H1 (cell line): ENCODE results near the gene MAVS. TPM values are rescaled to one million over a fixed set of nuclear protein-coding genes. Genes with fewer than 3 reads are reported as not detected.

ENCODE experiments used
- CTCF ChIA-PET: fragments of 300-600 bp; sonication (Branson Sonifier 250); formaldehyde crosslinking; loops from one replicate; lab custom pipeline; 2021; ENCODE audit not compliant: partially characterized antibody; lab: Charles Lee
- POLR2A ChIA-PET: fragments of 300-600 bp; sonication (Branson Sonifier 250); formaldehyde crosslinking; loops from one replicate; lab custom pipeline; 2021; ENCODE audit warnings: inconsistent platforms; ENCODE audit not compliant: partially characterized antibody; lab: Charles Lee
- DNase-seq, 2 experiments: peaks; one replicate each; pipeline versions ENCODE4 v3.0.0 to v3.0.0-alpha.2; 2010 to 2022; ENCODE audit warnings: low spot score in 2 of 2, low read depth in 1 of 2, mixed read lengths in 1 of 2
- FAIRE-seq: peaks from 2 replicates; lab custom pipeline; 2011; peaks lifted over from hg19 to GRCh38; lab: Jason Lieb, UNC
- H2AFZ ChIP-seq: 2 replicates; pipeline ENCODE4 v1.8.1; 2012; ENCODE audit warnings: low read length, inconsistent platforms
- H2AK5ac ChIP-seq: 2 replicates; pipeline ENCODE4 v1.6.1; 2013; ENCODE audit warnings: low read depth, low read length
- H2BK120ac ChIP-seq: replicated peaks from 2 replicates; pipeline ENCODE3; 2013; ENCODE audit warnings: low read depth, low read length, inconsistent platforms
- H2BK12ac ChIP-seq: 2 replicates; pipeline ENCODE4 v1.6.1; 2013; ENCODE audit warnings: low read depth, low read length
- H2BK15ac ChIP-seq: 2 replicates; pipeline ENCODE4 v1.6.1; 2013; ENCODE audit warnings: low read length
- H2BK20ac ChIP-seq: 2 replicates; pipeline ENCODE4 v1.6.1; 2013; ENCODE audit warnings: low read length
- H2BK5ac ChIP-seq: 2 replicates; pipeline ENCODE4 v1.6.1; 2013; ENCODE audit warnings: low read depth, low read length
- H3K14ac ChIP-seq: 2 replicates; pipeline ENCODE4 v1.6.1; 2013; ENCODE audit warnings: inconsistent platforms; ENCODE audit not compliant: insufficient read length
- H3K18ac ChIP-seq: 2 replicates; pipeline ENCODE4 v1.6.1; 2013; ENCODE audit warnings: low read length; ENCODE audit errors: extremely low read depth
- H3K23ac ChIP-seq: 2 replicates; pipeline ENCODE4 v1.6.1; 2013; ENCODE audit warnings: inconsistent platforms; ENCODE audit not compliant: insufficient read length
- H3K23me2 ChIP-seq: 2 replicates; pipeline ENCODE4 v1.6.1; 2013; ENCODE audit warnings: low read depth, low read length
- H3K27ac ChIP-seq: 2 replicates; pipeline ENCODE4 v1.6.1; 2011; ENCODE audit warnings: low read depth, low read length, inconsistent platforms
- H3K27me3 ChIP-seq, 4 experiments: replicated peaks in 1 of 4; 1 replicate in 1 of 4; 2 replicates in 3 of 4; pipeline versions ENCODE4 v1.6.1 to v1.8.1; 2011 to 2013; ENCODE audit warnings: low read length in 3 of 4, mild to moderate bottlenecking in 3 of 4, inconsistent platforms in 2 of 4, mixed read lengths in 2 of 4, moderate library complexity in 1 of 4; ENCODE audit not compliant: control insufficient read depth in 3 of 4, insufficient read depth in 3 of 4; ENCODE audit errors: extremely low read depth in 1 of 4
- H3K36me3 ChIP-seq, 4 experiments: 2 replicates each; pipeline versions ENCODE4 v1.6.1 to v1.8.1; 2011 to 2013; ENCODE audit warnings: mild to moderate bottlenecking in 4 of 4, low read length in 3 of 4, moderate library complexity in 2 of 4, control low read depth in 1 of 4, inconsistent platforms in 1 of 4; ENCODE audit not compliant: insufficient read depth in 4 of 4, control insufficient read depth in 2 of 4
- H3K4ac ChIP-seq: replicated peaks from 2 replicates; pipeline ENCODE3; 2013; ENCODE audit warnings: low read length, low read depth, mixed read lengths, inconsistent platforms; ENCODE audit not compliant: insufficient read length
- H3K4me1 ChIP-seq, 4 experiments: replicated peaks in 1 of 4; 1 replicate in 1 of 4; 2 replicates in 3 of 4; pipeline versions ENCODE4 v1.6.1 to v1.8.1; 2011 to 2013; ENCODE audit warnings: low read length in 3 of 4, inconsistent platforms in 2 of 4, mixed read lengths in 1 of 4; ENCODE audit not compliant: insufficient read depth in 4 of 4, control insufficient read depth in 3 of 4
- H3K4me2 ChIP-seq, 2 experiments: 2 replicates each; pipeline versions ENCODE4 v1.6.1 to v1.8.1; 2011 to 2013; ENCODE audit warnings: low read depth in 2 of 2, low read length in 2 of 2, control low read depth in 1 of 2, inconsistent platforms in 1 of 2, mild to moderate bottlenecking in 1 of 2; ENCODE audit not compliant: insufficient read depth in 1 of 2
- H3K4me3 ChIP-seq, 4 experiments: fragments of 200-600, 300-600 bp in 1 of 4; sonication (generic), shearing (Covaris generic), sonication (Bioruptor Twin) in 1 of 4; 2 replicates each; pipeline versions ENCODE4 v1.5.1 to v1.8.1; 2011 to 2016; ENCODE audit warnings: low read length in 4 of 4, low read depth in 3 of 4, control low read depth in 2 of 4, inconsistent platforms in 2 of 4, mild to moderate bottlenecking in 2 of 4, mixed read lengths in 1 of 4, moderate library complexity in 1 of 4; ENCODE audit not compliant: insufficient read depth in 2 of 4; ENCODE audit errors: extremely low read depth in 1 of 4
- H3K56ac ChIP-seq: replicated peaks from 2 replicates; pipeline ENCODE3; 2013; ENCODE audit warnings: low read depth, mild to moderate bottlenecking, mixed read lengths, low read length, inconsistent platforms; ENCODE audit not compliant: insufficient read length
- H3K79me1 ChIP-seq: 2 replicates; pipeline ENCODE4 v1.6.1; 2013; ENCODE audit warnings: low read depth, low read length, control low read depth
- H3K79me2 ChIP-seq, 2 experiments: 2 replicates each; pipeline versions ENCODE4 v1.6.1 to v1.8.1; 2012 to 2013; ENCODE audit warnings: low read length in 2 of 2, mild to moderate bottlenecking in 2 of 2, inconsistent platforms in 1 of 2; ENCODE audit not compliant: insufficient read depth in 2 of 2, control insufficient read depth in 1 of 2
- H3K9ac ChIP-seq, 4 experiments: replicated peaks in 1 of 4; 1 replicate in 1 of 4; 2 replicates in 3 of 4; pipeline versions ENCODE4 v1.6.1 to v1.8.1; 2011 to 2013; ENCODE audit warnings: low read depth in 3 of 4, low read length in 3 of 4, control low read depth in 2 of 4, mild to moderate bottlenecking in 2 of 4, moderate library complexity in 2 of 4, inconsistent platforms in 1 of 4; ENCODE audit errors: extremely low read depth in 1 of 4
- H3K9me3 ChIP-seq, 2 experiments: 2 replicates each; pipeline versions ENCODE4 v1.6.1 to v1.8.1; 2012 to 2013; ENCODE audit warnings: mild to moderate bottlenecking in 2 of 2, moderate library complexity in 2 of 2, control low read depth in 1 of 2, inconsistent platforms in 1 of 2, low read depth in 1 of 2, low read length in 1 of 2, mixed read lengths in 1 of 2; ENCODE audit not compliant: insufficient read depth in 2 of 2
- H4K20me1 ChIP-seq, 2 experiments: replicated peaks in 1 of 2; 2 replicates each; pipeline versions ENCODE3 to v1.8.1; 2011 to 2013; ENCODE audit warnings: inconsistent platforms in 2 of 2, low read length in 2 of 2, mild to moderate bottlenecking in 1 of 2; ENCODE audit not compliant: insufficient read depth in 2 of 2, control insufficient read depth in 1 of 2
- H4K5ac ChIP-seq: 2 replicates; pipeline ENCODE4 v1.6.1; 2013; ENCODE audit warnings: low read length, low read depth, mixed read lengths, inconsistent platforms; ENCODE audit not compliant: insufficient read length
- H4K8ac ChIP-seq: 2 replicates; pipeline ENCODE4 v1.8.0; 2013; ENCODE audit warnings: mild to moderate bottlenecking, moderate library complexity, low read length, inconsistent platforms; ENCODE audit not compliant: insufficient read depth; ENCODE audit errors: extremely low read depth
- H4K91ac ChIP-seq: replicated peaks from 2 replicates; pipeline ENCODE3; 2013; ENCODE audit warnings: low read length, mixed read lengths, inconsistent platforms; ENCODE audit not compliant: insufficient read length
- CTCF ChIP-seq, 3 experiments: IDR thresholded peaks; 1 replicate in 2 of 3; 2 replicates in 1 of 3; pipeline versions ENCODE4 v1.5.1 to v1.6.1; 2011; ENCODE audit warnings: low read length in 3 of 3, mild to moderate bottlenecking in 3 of 3, inconsistent platforms in 2 of 3, low read depth in 1 of 3, moderate library complexity in 1 of 3; ENCODE audit not compliant: insufficient read depth in 1 of 3; ENCODE audit errors: control extremely low read depth in 1 of 3
- HDAC2 ChIP-seq, 2 experiments: fragments of 300-600 bp in 1 of 2; sonication (generic) in 1 of 2; IDR thresholded peaks; 2 replicates each; pipeline ENCODE4 v1.6.1; 2011 to 2012; ENCODE audit warnings: low read depth in 2 of 2, low read length in 2 of 2, mild to moderate bottlenecking in 2 of 2, moderate library complexity in 2 of 2, borderline replicate concordance in 1 of 2, inconsistent platforms in 1 of 2
- WGBS, 2 experiments: shearing (Covaris generic) in 1 of 2; methylation state at CpG; one replicate each; pipeline versions ENCODE4 v1.1.6 to v1.1.7; 2013 to 2015; ENCODE audit warnings: low lambda C conversion rate in 2 of 2, mixed read lengths in 2 of 2, inconsistent platforms in 1 of 2, low coverage in 1 of 2, missing lambda C conversion rate in 1 of 2; ENCODE audit not compliant: insufficient replicate concordance in 2 of 2, insufficient coverage in 1 of 2, insufficient read length in 1 of 2; ENCODE audit errors: extremely low coverage in 1 of 2, missing lambda C conversion rate in 1 of 2; 5-methylcytosine and 5-hydroxymethylcytosine counted together
- polyA plus RNA-seq, 7 experiments: library from polyadenylated mRNA; depleted of rRNA in 3 of 7; stranded (reverse) in 5 of 7; unstranded in 2 of 7; fragments of >200 nt in 5 of 7; fragments of 200-250 nt in 2 of 7; gene quantifications; 1 replicate in 5 of 7; 2 replicates in 1 of 7; 4 replicates in 1 of 7; pipeline versions ENCODE4 v1.2.1 to v1.2.3, GENCODE V29; 2011 to 2013; ENCODE audit warnings: missing spikeins in 2 of 7, mixed read lengths in 2 of 7
- total RNA-seq: library from RNA; stranded (reverse); fragmentation: NEBNext Ultra II Directional; extraction: Animal tissue kit (Norgen Biotek cat#: 25700); gene quantifications from 2 replicates; pipeline ENCODE4 v1.2.1, GENCODE V29; 2021

The MAVS gene
- total and polyA plus RNA-seq, 2 of the 8 experiments (the other 6 are each of a cell fraction or from before 2014, with no cell fraction given) = 9.9 to 24.3 TPM

GRCh38 chr20:3887876-3888620, 41.4 kb downstream of the MAVS start:
- Histone ChIP-seq H3K18ac (peak overlapping the region; percentile 34; the same call in 1 of the 2 replicates), H4K20me1 (peaks cover 13 to 23% of the 10 kb centered on the region in 2 experiments), H2AFZ (no peak overlapping the region), H3K4me2 (peak overlapping the region; percentile 77 to 96), H3K79me2 (peaks cover 41 to 50% of the 10 kb centered on the region in 2 experiments), H2BK120ac (no peak overlapping the region), H3K4me3 (peak overlapping the region; percentile 68 to 100 (median 96)), H2BK20ac (0 out of 2 replicates have a peak overlapping the region, but pooled peaks have one; percentile 10), H4K91ac (peak overlapping the region; percentile 15), H3K4ac (no peak overlapping the region), H3K4me1 (peaks cover 0 to 8% (median 5%) of the 10 kb centered on the region in 4 experiments; a peak in 4 of 7 replicates), H3K9me3 (no peaks in the 10 kb centered on the region), H3K36me3 (peaks cover 0 to 10% (median 0%) of the 10 kb centered on the region in 4 experiments; a peak in 1 of 8 replicates), H3K23ac (no peak overlapping the region), H3K14ac (no peak overlapping the region), H3K56ac (no peak overlapping the region), H3K9ac (peak overlapping the region in 3 of 4 experiments; percentile 25 to 90 (median 38); a peak in 5 of 7 replicates), H2BK15ac (peak overlapping the region; percentile 85), H2BK12ac (peak overlapping the region; percentile 10; the same call in 1 of the 2 replicates), H4K5ac (peak overlapping the region; percentile 42), H2BK5ac (0 out of 2 replicates have a peak overlapping the region, but pooled peaks have one; percentile 98), H3K79me1 (peaks cover 4% of the 10 kb centered on the region), H2AK5ac (0 out of 2 replicates have a peak overlapping the region, but pooled peaks have one; percentile 6), H3K27me3 (no peaks in the 10 kb centered on the region; a peak in 1 of 7 replicates), H4K8ac (no peak overlapping the region), H3K27ac (no peak overlapping the region), H3K23me2 (peaks cover 8% of the 10 kb centered on the region; the same call in 1 of the 2 replicates)
- DNase-seq (no peak), FAIRE-seq (no peak)
- ChIA-PET CTCF (interaction anchor here (0.6 to 2.7 kb wide), 8 partner anchors 10 to 184 kb away, joined by 3 to 17 read pairs (median 4); no protein-coding TSS in a partner anchor), POLR2A (interaction anchor here (0.5 to 3.6 kb wide), 19 partner anchors 7 to 1054 kb away, joined by 3 to 16 read pairs (median 3); partner anchors contain the start of gene CDC25B)
- WGBS, 2 experiments = 37% methylated on average over 15 of the region's 15 CpGs; no CpG with 5 or more reads in 1 of the 2 experiments
- TF ChIP-seq CTCF (IDR thresholded peaks at IDR 0.05; ENCODE audit: control extremely low read depth in 1 of 3, insufficient read depth in 1 of 3, low read depth in 1 of 3, low read length in 3 of 3) (no peak), HDAC2 (IDR thresholded peaks at IDR 0.05; ENCODE audit: borderline replicate concordance in 1 of 2, low read depth in 2 of 2, low read length in 2 of 2) (0 out of 4 replicates have a peak, but pooled peaks of 1 of the 2 experiments have one; percentile 37)
